ENCODE data around the gene IRGQ.
"Not testable (repeated sequence)": the region's sequence is repeated elsewhere in the genome, so short reads cannot be mapped to it uniquely, and the experiment has no call there.

Gene IRGQ

DNA sequence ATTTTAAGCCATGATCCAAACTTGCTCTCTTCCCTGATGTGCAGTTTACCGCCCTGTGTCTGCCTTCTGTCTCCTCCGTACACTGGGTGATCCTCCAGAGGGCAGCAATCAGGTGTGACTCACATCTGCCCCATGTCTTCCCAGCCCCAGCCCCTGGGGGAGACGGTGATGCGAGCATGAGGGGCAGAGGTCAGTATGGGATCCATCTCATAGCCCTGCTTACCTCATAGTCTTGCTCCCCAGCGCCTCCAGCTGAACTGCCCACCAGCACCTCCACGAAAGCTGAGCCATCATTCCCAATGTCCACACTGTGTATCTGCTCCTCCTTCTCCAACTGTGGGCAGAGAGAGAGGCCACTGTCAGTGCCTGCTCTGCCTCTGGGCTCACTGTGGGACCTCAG, 35.2 kb downstream of the IRGQ start:
- peaks cover 4% of the 10 kb centered on the region for H3K36me3 ChIP-seq (ENCODE audit: control insufficient read depth, insufficient read depth, low read length)
- no peak overlapping the region for H3K4me3 ChIP-seq (ENCODE audit: insufficient read depth, low read depth, low read length)
- 90 to 92% methylated on average over 6 of the region's 6 CpGs for WGBS, 2 experiments
- no peak overlapping the region for H3K27ac ChIP-seq (ENCODE audit: insufficient read depth, low read depth, low read length, poor library complexity, severe bottlenecking)
- H3K4me1 ChIP-seq (ENCODE audit: control insufficient read depth, insufficient read depth, low read length): no peaks in the 10 kb centered on the region
- H3K27me3 ChIP-seq (ENCODE audit: control insufficient read depth, insufficient read depth, low read length, poor library complexity, severe bottlenecking): no peaks in the 10 kb centered on the region
- no peaks in the 10 kb centered on the region for H3K9me3 ChIP-seq (ENCODE audit: control insufficient read depth, low read length)

DNA sequence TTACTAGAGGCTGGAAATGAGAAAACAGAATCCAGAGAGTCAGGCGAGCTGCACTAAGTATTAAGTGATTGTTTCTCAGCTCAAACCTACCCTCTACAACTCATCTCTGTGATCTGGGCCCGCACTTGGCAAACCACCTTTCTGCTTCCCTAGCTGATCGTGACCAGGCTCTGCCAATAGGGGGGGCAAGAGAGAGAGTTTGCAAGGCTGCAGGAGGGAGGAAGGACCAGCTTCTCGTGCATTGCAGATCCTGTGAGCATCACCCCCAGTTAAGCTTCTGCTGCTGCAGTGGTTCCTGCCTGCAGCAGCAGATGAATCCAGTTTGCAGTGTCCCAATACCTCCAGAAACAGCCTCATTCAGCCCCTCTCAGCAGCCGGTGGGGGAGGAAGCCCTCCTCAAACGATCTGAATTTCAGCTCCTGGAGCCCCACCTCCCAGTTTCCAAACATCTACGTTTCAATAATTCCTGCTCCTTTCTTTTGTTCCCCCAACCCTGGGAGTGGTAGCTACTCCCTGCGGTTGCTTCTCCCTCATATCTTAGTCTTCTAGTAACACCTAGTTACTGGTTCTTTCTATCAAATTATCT, 40.7 kb downstream of the IRGQ start:
- H3K27me3 ChIP-seq (ENCODE audit: control insufficient read depth, insufficient read depth, low read length, poor library complexity, severe bottlenecking): no peaks in the 10 kb centered on the region
- WGBS, 2 experiments: 41 to 45% methylated on average over 8 of the region's 8 CpGs
- H3K4me3 ChIP-seq (ENCODE audit: insufficient read depth, low read depth, low read length): no peak overlapping the region
- H3K36me3 ChIP-seq (ENCODE audit: control insufficient read depth, insufficient read depth, low read length): peaks cover 33% of the 10 kb centered on the region
- no peaks in the 10 kb centered on the region for H3K9me3 ChIP-seq (ENCODE audit: control insufficient read depth, low read length)
- H3K4me1 ChIP-seq (ENCODE audit: control insufficient read depth, insufficient read depth, low read length): no peaks in the 10 kb centered on the region
- no peak overlapping the region for H3K27ac ChIP-seq (ENCODE audit: insufficient read depth, low read depth, low read length, poor library complexity, severe bottlenecking)

DNA sequence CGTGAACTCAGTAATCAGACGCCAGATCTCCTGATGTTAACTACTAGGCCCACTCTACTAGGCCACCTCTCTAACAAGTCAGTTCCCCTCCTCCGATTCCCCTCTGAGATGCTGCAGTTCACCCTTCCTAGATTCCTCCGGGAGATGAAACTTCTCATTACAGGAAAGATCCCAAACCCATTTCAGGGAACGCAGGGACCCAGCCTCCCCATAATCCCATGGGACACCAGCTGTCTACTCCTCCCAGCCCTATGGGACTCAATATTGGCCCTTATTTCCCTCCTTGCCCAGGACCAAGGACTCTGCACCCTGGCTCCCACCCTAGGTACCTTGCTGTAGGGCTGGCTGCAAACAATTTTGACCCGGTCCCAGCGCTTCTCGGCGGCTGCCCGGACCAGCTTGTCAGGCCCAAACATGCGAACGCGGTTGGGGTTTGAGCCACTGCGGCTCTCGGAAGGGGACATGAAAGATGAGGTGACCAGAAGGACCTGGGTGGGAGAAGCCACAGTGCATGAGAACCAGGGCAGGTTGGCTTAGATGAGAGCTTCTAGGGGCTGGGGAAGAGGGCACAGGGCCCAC, 41.5 kb downstream of the IRGQ start:
- Histone ChIP-seq H3K36me3 (ENCODE audit: control insufficient read depth, insufficient read depth, low read length) (peaks cover 41% of the 10 kb centered on the region), H3K4me1 (ENCODE audit: control insufficient read depth, insufficient read depth, low read length) (no peaks in the 10 kb centered on the region), H3K27me3 (ENCODE audit: control insufficient read depth, insufficient read depth, low read length, poor library complexity, severe bottlenecking) (no peaks in the 10 kb centered on the region), H3K4me3 (ENCODE audit: insufficient read depth, low read depth, low read length) (no peak overlapping the region), H3K27ac (ENCODE audit: insufficient read depth, low read depth, low read length, poor library complexity, severe bottlenecking) (no peak overlapping the region), H3K9me3 (ENCODE audit: control insufficient read depth, low read length) (no peaks in the 10 kb centered on the region)
- 96 to 97% methylated on average over 15 of the region's 15 CpGs for WGBS, 2 experiments

DNA sequence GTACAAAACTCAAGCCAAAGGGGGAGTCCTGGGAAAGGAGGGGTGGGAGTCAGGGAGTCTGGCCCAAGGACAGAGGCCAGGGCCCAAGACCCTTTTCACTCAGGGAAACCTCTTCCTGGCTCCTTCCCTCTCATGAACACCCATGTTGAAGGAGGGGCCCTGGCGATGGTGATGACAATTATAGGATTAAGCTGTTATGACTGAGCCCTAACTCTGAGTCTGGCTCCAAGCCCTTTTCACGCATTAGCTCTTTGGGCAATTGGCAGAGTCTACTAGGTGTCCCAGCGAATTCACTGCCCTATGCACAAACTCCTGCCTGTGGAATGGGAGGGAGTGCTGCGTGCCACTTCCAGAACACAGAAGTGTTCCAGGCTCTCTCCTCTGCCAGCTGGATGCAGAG, 42.3 kb downstream of the IRGQ start:
- Histone ChIP-seq H3K4me3 (ENCODE audit: insufficient read depth, low read depth, low read length) (no peak overlapping the region), H3K27ac (ENCODE audit: insufficient read depth, low read depth, low read length, poor library complexity, severe bottlenecking) (no peak overlapping the region), H3K36me3 (ENCODE audit: control insufficient read depth, insufficient read depth, low read length) (peaks cover 45% of the 10 kb centered on the region), H3K9me3 (ENCODE audit: control insufficient read depth, low read length) (no peaks in the 10 kb centered on the region), H3K4me1 (ENCODE audit: control insufficient read depth, insufficient read depth, low read length) (no peaks in the 10 kb centered on the region), H3K27me3 (ENCODE audit: control insufficient read depth, insufficient read depth, low read length, poor library complexity, severe bottlenecking) (no peaks in the 10 kb centered on the region)
- 97% methylated on average over 4 of the region's 4 CpGs for WGBS, 2 experiments

DNA sequence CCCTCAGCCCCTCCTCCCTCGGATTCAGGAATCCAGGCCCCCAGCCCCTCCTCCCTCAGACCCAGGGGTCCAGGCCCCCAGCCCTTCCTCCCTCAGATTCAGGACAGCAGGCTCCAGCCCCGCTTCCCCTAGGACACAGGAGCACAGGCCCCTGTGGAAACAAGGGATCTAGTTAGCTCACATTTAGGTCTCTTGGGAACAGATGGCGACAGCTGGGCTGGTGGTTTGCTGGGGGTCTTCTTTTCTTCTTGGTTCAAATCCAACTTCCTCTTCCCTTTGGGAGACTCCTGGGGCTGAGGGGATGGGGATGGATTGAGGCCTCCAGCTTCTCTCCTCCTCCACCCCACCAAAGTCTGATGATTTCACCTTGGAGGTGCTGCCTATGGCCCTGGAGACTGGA, 43.3 kb downstream of the IRGQ start:
- Histone ChIP-seq H3K27me3 (ENCODE audit: control insufficient read depth, insufficient read depth, low read length, poor library complexity, severe bottlenecking) (no peaks in the 10 kb centered on the region), H3K4me1 (ENCODE audit: control insufficient read depth, insufficient read depth, low read length) (no peaks in the 10 kb centered on the region), H3K9me3 (ENCODE audit: control insufficient read depth, low read length) (no peaks in the 10 kb centered on the region), H3K27ac (ENCODE audit: insufficient read depth, low read depth, low read length, poor library complexity, severe bottlenecking) (no peak overlapping the region), H3K4me3 (ENCODE audit: insufficient read depth, low read depth, low read length) (no peak overlapping the region), H3K36me3 (ENCODE audit: control insufficient read depth, insufficient read depth, low read length) (peaks cover 46% of the 10 kb centered on the region)
- WGBS, 2 experiments: 79 to 87% methylated on average over 3 of the region's 3 CpGs

GRCh38 chr19:43552198-43552450, 43.8 kb downstream of the IRGQ start:
- Histone ChIP-seq H3K9me3 (ENCODE audit: control insufficient read depth, low read length) (no peaks in the 10 kb centered on the region), H3K27ac (ENCODE audit: insufficient read depth, low read depth, low read length, poor library complexity, severe bottlenecking) (no peak overlapping the region), H3K27me3 (ENCODE audit: control insufficient read depth, insufficient read depth, low read length, poor library complexity, severe bottlenecking) (no peaks in the 10 kb centered on the region), H3K4me3 (ENCODE audit: insufficient read depth, low read depth, low read length) (no peak overlapping the region), H3K36me3 (ENCODE audit: control insufficient read depth, insufficient read depth, low read length) (peaks cover 48% of the 10 kb centered on the region), H3K4me1 (ENCODE audit: control insufficient read depth, insufficient read depth, low read length) (no peaks in the 10 kb centered on the region)
- 77 to 78% methylated on average over 3 of the region's 3 CpGs for WGBS, 2 experiments

GRCh38 chr19:43551399-43552197, 44.3 kb downstream of the IRGQ start:
- Histone ChIP-seq H3K27me3 (ENCODE audit: control insufficient read depth, insufficient read depth, low read length, poor library complexity, severe bottlenecking) (no peaks in the 10 kb centered on the region), H3K4me3 (ENCODE audit: insufficient read depth, low read depth, low read length) (no peak overlapping the region), H3K36me3 (ENCODE audit: control insufficient read depth, insufficient read depth, low read length) (peaks cover 51% of the 10 kb centered on the region), H3K9me3 (ENCODE audit: control insufficient read depth, low read length) (no peaks in the 10 kb centered on the region), H3K27ac (ENCODE audit: insufficient read depth, low read depth, low read length, poor library complexity, severe bottlenecking) (no peak overlapping the region), H3K4me1 (ENCODE audit: control insufficient read depth, insufficient read depth, low read length) (no peaks in the 10 kb centered on the region)
- 91 to 92% methylated on average over 23 of the region's 23 CpGs for WGBS, 2 experiments

GRCh38 chr19:43548706-43549105, 47.2 kb downstream of the IRGQ start:
- H3K27ac ChIP-seq (ENCODE audit: insufficient read depth, low read depth, low read length, poor library complexity, severe bottlenecking): no peak overlapping the region
- no peaks in the 10 kb centered on the region for H3K27me3 ChIP-seq (ENCODE audit: control insufficient read depth, insufficient read depth, low read length, poor library complexity, severe bottlenecking)
- no peaks in the 10 kb centered on the region for H3K4me1 ChIP-seq (ENCODE audit: control insufficient read depth, insufficient read depth, low read length)
- 98% methylated on average over 2 of the region's 2 CpGs for WGBS, 2 experiments
- H3K9me3 ChIP-seq (ENCODE audit: control insufficient read depth, low read length): no peaks in the 10 kb centered on the region
- no peak overlapping the region for H3K4me3 ChIP-seq (ENCODE audit: insufficient read depth, low read depth, low read length)
- H3K36me3 ChIP-seq (ENCODE audit: control insufficient read depth, insufficient read depth, low read length): peaks cover 48% of the 10 kb centered on the region

- H3K4me3 ChIP-seq (ENCODE audit: insufficient read depth, low read depth, low read length); H3K4me1 ChIP-seq (ENCODE audit: control insufficient read depth, insufficient read depth, low read length); H3K27ac ChIP-seq (ENCODE audit: insufficient read depth, low read depth, low read length, poor library complexity, severe bottlenecking); H3K27me3 ChIP-seq (ENCODE audit: control insufficient read depth, insufficient read depth, low read length, poor library complexity, severe bottlenecking); H3K9me3 ChIP-seq (ENCODE audit: control insufficient read depth, low read length): not testable (repeated sequence)
- 90 to 99% methylated on average over 2 to 15 of the region's 24 CpGs for WGBS, 2 experiments
- H3K36me3 ChIP-seq (ENCODE audit: control insufficient read depth, insufficient read depth, low read length): peaks cover 55% of the 10 kb centered on the region
Observed at GRCh38 chr19:43547926-43548325, 48.0 kb downstream of the IRGQ start.

DNA sequence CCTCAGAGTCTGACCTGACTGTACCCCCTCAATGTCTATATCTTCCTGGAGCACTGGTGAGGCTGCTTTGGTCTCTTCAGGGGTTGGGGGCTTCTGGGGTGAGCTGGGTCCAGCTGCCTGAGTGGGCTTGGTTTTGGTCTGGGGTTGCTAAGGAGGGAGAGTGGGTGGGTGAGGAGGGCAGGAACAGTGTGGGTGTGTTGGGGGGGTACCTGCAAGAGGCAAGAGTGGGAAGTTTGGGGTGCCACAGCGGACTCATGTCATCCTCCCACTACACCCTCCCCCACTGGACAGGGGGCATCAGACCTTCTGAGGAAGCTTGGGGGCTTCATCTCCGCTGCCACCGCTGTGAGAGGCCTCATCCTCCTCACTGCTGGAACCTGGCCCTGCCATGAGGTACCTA, 49.4 kb downstream of the IRGQ start:
- Histone ChIP-seq H3K9me3 (ENCODE audit: control insufficient read depth, low read length) (no peaks in the 10 kb centered on the region), H3K27ac (ENCODE audit: insufficient read depth, low read depth, low read length, poor library complexity, severe bottlenecking) (no peak overlapping the region), H3K27me3 (ENCODE audit: control insufficient read depth, insufficient read depth, low read length, poor library complexity, severe bottlenecking) (no peaks in the 10 kb centered on the region), H3K4me3 (ENCODE audit: insufficient read depth, low read depth, low read length) (no peak overlapping the region), H3K36me3 (ENCODE audit: control insufficient read depth, insufficient read depth, low read length) (peaks cover 50% of the 10 kb centered on the region), H3K4me1 (ENCODE audit: control insufficient read depth, insufficient read depth, low read length) (no peaks in the 10 kb centered on the region)
- WGBS, 2 experiments: 90 to 94% methylated on average over 3 of the region's 3 CpGs

All from ectodermal cell (in vitro differentiated cells).